ENCODE data around the gene KCNJ6.
"Not testable (repeated sequence)": the region's sequence is repeated elsewhere in the genome, so short reads cannot be mapped to it uniquely, and the experiment has no call there.

Gene KCNJ6

DNA sequence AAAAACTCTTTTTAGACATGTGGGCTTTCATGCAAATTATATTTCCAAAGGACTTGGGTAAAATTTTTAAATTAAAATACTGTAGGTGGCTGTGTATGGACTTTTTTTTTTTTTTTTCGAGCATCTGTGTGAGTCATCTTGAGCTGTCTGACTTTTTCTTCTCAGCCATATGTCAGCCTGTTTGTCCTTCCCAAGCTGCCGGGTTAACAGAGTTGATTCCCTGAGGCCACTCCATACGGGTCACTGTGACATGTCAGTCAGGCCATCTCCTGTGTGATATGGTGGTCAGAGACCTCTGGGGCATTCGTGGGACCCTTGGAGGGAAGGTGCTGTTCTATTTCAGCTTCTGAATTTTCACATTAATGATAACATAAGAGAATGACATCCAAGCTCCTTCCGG lies 148.3 kb downstream of the KCNJ6 start:
- peak; percentile 34 for DNase-seq

DNA sequence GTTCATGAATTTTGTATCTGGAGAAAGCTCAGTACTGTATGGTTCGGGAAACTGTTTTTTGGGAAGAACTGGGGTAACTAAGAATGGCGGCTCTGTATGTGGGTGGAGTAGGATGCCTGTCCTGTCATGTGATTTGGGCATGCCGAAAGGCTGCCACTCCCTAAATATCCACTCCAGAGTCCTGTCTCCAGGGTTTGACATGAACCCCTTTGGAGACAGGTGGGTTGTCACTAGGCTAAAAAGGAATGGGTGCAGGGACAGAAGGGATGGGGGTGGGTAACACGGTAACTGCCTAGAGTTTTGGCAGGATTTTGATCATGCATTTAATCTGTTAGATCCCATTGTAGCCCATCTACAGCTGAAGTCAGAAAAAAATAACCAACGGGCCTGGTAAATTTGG lies 150.1 kb downstream of the KCNJ6 start:
- no peak for DNase-seq

DNA sequence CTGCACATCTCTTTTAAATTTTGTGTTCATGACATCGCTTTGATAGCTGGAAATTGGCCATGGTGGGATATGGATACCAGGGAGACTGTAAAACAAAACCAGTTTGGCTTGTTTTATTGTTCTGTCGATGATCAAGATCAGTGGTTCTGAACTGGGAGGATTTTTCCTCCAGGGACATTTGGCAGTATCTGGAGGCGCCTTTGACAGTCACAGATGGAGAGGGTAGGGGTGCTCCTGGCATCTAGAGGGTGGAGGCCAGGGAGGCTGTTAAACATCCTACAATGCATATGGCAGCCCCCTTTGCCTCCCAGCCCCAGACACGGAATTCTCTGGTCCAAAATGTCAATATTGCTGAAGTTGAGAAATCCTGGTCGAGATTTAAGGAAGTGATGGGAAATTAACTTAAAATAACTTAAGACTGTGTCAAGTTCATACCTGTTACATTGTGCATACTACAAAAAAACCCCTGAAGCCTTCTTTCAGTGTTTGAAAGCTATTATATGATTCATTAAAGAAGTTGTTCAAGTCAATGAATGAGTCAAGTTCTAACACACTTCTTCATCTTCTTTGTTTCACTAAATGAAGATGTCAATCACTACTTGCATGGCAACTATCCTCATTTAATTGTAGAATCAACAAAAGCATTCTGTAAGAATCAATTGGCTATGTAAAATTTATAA lies 150.9 kb downstream of the KCNJ6 start:
- no peak for DNase-seq

DNA sequence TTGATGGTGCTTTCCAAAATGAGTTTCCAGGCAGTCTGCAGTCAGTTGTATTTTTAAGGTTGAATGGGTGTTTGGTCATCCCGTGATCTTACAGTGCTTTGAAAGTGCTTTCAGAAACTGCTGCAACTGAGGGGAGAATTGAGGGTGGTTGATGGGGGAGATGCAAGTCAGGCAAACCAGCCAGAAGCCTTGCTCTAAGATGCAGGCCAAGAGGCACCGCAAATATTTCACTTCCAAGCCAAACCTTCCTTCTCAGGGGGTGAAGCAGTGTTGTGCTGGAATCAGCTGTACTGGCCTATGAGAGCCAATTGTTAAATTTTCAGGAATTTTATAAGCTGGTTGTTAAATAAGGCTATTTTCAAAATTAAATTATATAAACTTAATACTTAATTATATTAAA lies 151.6 kb downstream of the KCNJ6 start:
- no peak for DNase-seq

DNA sequence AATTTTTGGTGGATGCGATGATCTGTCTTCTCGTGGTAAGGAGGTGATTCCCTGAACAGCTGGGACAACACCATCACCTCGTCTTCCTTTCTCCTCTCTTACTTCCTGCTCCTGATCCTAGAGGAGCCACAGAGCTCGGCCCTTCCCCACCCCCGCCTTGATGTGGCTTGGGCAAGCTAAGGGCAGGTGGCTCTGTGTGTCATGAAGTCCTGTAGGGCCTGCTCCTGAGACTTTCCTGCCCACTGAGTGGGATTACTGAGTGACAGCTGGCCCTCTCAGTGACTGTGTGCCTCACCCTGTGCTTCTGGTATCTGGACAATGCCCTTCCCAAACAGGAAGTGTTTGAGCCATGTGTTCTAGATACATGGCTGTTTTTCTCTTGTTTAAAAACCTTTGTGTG lies 153.0 kb downstream of the KCNJ6 start:
- DNase-seq: no peak

DNA sequence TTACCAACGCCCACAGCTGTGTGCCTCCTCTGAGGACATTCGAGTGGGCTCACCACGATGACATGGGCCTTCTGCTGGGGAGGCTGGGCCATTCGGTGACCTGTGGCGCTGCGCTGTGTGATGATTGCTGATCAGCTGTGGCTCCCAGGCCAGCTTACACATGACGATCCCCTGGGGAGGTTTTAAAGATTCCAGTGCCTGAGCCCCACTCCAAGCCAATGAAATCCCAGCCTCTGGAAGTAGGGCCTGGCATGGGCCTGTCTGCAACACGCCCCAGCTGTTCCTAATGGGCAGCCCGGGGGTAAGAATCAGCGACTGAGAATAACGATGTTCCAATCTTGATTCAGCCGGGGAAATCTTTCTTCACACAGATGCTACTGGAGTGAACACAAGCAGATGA lies 153.7 kb downstream of the KCNJ6 start:
- DNase-seq: no peak

DNA sequence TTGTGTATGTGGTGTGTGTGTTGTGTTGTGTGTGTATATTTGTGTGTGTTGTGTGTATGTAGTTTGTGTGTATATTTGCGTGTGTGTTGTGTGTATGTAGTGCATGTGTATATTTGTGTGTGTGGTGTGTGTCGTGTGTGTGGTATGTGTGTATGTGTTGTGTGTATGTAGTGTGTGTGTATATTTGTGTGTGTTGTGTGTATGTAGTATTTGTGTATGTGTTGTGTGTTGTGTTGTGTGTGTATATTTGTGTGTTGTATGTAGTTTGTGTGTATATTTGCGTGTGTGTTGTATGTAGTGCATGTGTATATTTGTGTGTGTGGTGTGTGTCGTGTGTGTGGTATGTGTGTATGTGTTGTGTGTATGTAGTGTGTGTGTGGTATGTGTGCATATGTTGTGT lies 154.9 kb downstream of the KCNJ6 start:
- not testable (repeated sequence) for DNase-seq

DNA sequence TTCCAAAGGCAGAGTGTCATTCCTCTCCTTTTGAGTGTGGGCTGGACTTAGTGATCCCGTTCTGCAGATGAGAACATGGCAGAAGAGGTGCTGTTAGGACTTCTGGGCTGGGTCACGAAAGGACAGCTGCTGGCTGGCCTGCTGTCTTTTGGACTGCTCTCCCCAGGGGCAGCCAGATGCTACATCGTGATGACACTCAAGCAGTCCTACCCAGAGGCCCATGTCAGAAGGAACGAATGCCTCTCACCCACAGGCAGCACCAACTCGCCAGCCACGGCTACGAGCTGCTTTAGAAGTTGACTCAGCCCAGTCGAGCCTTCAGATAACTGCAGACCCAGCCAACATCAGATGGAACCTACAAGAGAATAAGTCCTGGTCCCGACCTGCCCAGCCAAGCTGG lies 156.5 kb downstream of the KCNJ6 start:
- no peak for DNase-seq

DNA sequence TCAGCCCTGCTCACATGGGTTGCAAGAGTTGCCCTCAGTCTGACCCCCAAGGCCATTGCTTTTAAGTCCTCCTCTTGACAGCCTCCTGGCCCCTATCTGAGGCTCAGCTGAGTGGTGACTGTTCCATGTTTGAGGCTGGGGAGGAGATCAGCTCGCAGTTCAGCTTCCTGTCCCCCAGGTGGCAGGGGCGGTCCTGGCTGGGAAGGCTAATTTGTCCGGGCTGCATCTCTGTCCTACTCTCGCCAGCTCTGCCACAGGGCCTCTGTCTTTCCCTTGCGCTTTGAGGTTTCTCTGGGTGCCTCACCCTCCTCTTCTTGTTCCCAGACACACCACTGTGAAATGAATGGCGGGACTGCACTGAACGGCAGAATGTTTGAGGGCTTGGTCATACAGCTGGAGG lies 157.3 kb downstream of the KCNJ6 start:
- DNase-seq: peak; percentile 72

DNA sequence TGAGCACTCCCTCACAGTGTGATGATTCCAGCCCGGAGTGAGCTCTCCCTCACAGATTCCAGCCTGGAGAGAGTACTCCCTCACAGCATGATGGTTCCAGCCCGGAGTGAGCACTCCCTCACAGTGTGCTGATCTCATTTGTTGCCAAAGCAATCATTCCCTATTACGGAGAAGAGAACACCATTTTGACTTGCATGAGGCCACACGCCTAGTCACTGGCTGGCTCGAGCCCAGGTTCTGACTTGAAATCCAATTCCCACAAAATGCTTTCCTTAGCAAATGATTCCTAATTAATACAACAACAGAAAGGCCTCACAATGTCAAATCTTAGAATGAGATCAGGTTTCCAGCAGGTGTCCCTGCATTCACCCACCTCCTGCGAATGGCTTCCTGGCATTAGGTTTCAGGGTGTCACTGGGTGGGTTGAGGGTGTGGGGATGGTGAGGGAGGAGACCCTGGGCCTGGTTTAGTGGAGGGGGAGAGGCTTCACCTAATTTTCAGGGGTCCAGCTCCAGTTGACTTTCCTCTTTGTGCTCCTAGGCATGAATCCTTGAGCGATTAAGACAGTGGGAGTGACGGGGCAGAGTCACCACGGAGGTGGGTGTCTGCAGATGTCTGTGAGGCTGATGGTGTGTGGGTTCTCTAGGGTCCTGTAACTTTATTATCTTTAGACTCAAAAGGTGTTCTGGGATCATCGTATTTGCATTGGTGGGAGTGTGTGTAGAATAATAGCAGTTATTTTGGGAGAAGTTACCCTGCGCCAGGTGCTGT lies 158.5 kb downstream of the KCNJ6 start:
- no peak for DNase-seq

DNA sequence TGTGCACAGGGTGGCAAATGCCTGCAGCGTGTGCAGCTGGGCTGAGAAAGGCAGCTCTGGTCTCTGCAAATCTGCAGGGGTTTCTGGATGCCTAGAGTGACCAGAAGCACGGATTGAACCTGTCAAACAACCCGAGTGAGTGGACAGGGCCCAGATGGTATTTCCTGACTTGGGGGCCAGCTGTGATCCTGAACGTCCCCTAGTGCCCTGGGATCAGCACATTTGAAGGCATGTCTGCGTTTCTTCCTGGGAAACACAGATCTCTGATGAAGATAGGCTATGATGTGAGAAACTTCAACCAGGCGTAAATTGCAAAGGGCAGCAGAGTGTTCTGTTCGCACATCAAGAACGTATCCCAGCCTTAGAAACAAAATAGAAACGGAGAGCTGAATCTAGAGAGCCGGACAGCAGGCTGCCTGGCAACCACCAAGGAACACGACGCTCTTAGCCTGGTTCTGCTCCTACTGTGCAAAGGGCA lies 163.1 kb downstream of the KCNJ6 start:
- no peak for DNase-seq

DNA sequence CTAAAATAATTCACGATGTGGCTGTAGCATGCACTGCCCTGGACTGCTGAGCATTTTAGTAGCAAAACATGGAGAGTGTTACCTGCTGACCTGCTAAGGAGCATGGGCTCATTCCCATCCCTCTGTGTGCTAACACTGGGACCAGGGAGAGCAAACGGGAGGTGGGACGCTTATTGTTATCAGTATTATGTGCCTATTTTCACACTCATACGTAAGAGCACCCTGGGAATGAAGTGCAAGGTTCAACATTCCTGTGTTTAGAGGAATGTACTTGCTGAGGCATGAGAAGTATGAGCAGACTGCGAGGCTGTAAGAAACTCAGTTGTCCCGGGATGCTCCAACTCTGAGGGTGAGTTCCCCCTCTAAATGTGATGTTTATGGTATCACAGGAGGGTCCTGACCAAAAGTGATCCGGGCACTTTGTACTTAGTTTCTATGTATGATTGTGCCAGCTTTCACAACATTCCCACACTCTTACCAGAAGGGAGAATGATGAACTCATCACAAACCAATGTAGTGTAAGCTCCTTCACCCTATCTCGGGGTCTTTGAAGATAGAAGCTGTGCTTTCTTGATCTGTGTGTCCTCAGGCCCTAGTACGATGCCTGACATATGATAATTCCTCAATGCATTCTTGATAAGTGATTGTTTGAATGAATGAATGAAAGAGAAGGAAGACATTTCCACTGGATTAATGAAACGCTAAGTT lies 164.8 kb downstream of the KCNJ6 start:
- peak; percentile 47 for DNase-seq

DNA sequence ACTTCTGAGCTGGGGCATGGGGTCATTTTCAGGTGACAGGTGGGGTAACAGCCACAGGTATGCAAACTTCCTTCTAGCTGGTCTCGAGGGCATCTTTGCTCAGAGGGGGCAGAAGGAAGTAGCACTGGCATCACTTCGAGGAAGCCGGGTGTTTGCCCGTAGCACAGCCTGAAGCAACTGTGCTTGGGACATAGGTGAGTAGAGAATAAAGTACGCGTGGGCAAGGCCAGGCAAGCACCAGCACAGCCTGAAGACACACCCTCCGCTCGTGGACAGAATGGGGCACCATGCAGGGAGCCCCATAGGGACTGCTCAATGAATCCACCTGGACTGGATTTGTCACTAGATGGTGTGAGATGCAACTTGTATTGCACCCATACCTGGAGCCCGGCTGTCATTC lies 167.1 kb downstream of the KCNJ6 start:
- DNase-seq: no peak

DNA sequence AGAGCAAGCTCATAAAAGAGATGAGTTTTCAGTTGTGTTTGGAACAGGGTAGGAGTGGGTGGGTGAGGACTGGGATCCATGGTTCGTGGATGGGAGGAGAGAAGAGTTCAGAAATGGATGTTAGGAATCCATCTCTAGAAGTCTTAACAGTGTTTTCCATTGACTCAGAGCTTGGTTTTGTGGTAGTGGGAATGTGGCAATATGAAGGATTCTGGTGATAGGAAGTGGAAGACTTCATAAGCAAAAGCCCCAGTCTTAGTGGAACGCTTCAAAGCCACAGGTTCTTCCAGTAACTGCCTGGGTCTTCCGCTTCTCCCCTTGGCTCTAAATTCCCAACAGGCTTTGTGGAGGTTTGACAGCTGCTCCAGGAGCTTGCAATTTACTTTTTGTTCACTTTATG lies 167.9 kb downstream of the KCNJ6 start:
- DNase-seq: no peak

DNA sequence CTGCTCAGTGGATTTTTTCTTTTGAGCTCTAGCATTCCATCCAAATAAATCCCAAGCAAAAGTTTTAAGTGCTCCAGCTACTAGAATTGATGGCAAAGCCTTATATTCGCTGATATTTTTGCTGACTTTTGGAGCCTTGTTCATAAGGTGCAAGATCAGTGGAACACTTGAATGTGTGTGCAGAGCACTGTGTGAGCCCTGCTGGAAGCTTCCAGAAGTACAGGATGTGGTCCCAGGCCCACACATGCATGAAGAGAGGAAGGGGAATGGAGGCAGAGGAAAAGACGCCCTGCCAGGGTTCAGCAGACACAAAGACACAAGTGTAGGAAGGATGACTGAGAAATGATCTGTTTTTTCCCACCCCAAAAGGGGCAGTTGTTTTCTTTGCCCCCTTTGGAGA lies 169.4 kb downstream of the KCNJ6 start:
- no peak for DNase-seq

DNA sequence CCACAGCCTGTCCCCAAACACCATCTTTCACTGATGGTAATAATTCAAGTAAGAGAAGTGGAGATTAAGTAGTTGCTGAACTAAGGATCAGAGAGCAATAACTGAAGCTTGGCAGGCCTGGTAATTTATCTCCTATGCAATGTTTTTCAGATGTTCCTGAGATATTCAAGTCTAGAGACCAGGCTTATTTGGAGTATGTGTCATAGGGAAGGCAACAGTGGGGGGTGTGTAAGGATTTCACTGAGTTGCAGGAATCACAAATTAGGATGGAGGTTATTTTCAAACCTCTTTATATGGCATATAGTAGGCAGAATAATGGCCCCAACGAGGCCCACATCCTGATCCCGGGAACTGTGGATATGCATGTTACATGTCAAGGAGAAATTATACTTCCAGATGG lies 171.7 kb downstream of the KCNJ6 start:
- DNase-seq: peak; percentile 66

DNA sequence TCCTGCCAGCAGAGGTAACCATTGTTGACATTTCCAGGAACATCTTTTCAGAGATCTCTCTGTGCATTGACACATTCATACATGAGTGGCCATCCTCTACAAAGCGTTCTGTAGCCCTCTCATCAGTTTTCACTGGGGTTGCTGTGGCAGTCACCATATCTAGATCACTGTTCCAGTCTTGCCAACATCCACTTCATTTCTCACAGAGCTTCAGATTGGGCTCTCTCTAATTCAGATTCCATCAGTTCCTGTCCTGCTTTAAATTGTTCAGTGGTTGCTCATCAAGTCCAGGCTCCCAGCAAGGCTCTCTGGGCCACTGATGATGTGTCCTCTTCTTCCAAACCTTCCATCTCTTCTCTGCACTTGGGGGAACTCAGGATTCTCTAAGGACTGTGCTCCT lies 173.7 kb downstream of the KCNJ6 start:
- DNase-seq: peak; percentile 84

DNA sequence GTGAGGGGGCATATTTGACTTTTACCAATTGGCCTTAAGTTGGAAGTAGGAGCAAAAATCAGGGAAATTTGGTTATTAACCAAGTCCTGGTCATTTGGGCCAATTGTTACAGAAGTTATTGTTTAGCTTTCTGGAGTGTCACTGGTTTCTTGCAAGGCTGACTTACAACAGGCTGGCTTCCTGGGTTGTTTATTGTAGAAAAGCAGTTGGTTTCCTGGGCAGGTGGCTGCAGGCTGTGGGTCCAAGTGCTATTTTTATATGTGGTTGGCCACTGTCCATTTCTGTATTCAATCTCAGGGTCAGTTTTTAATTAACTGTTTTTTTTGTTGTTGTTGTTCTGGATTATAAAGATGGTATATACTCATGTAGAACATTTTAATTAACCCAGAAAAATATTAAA lies 174.1 kb downstream of the KCNJ6 start:
- DNase-seq: no peak

DNA sequence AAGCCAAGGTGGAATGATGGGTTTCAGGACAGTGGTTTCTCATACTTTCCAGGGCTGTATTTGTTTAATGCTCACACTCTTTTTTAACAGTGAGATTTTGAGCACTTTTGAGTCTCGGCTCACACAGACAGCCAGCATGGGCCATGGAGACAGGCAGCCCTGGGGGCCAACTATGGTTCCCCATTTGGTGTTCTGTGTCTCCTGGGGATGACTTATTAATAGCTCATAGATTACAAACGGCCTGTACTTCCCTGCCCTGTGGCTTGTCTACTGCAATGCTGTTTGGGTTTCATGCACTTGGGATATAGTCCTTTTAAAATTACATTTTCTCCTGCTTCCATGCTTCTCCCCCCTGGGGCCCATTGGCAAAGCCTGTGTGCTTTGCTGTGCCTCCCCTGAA lies 178.3 kb downstream of the KCNJ6 start:
- DNase-seq: no peak

DNA sequence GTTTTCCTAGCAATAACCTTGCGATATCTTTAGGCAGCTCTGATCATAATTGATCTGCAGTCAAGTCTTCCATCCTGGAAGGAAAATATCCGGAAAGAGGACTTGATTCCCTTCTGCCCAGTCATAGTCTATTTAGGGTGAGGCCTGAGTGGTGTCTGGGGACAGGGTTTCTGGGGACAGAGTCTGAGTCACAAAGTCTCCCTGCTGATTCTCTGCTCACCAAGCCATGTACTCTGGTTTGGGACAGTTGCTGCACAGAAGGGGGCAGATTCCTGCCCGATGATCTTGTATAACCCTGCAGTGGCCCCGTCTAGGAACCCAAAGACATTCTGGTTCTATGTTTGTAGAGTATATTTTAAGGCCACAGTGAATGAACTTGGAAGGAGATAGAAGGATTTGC lies 178.8 kb downstream of the KCNJ6 start:
- peak; percentile 68 for DNase-seq

DNA sequence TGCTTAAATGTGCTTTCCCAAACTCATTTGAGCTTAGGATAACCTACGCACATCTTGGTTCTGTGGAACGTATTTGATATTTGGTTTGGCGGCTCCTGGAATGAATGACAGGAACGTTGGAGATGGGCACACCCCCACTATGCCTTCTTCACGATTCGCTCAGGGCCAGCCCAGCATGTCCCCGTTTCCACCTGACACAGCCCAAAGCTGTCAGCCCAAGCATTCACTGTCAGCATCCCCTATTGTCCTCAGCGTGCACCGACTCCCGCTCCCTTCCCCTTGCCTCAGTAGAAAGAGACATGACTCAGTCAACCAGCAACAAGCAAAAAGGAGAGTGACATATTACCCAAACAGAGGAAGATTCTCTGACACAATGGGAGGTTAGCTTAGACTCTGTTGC lies 181.4 kb downstream of the KCNJ6 start:
- no peak for DNase-seq

DNA sequence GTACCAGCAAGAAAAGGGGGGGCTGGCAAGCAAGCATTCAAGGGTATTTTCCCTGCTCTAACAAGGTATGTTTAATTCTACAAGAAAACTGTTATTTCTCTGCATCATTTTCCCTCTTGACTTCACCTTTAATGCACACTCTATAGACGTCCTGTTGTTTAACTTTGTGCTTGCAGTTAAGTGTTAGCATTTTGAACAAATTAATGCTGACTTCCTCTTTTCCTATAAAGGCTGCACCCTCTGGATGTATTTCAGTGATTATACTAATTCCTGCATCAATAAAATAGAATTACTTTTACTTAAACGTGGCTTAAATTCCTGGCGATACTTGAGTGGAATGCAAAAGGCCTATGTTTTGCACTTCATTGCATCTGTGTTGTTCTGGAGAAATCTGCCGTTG lies 183.3 kb downstream of the KCNJ6 start:
- no peak for DNase-seq

DNA sequence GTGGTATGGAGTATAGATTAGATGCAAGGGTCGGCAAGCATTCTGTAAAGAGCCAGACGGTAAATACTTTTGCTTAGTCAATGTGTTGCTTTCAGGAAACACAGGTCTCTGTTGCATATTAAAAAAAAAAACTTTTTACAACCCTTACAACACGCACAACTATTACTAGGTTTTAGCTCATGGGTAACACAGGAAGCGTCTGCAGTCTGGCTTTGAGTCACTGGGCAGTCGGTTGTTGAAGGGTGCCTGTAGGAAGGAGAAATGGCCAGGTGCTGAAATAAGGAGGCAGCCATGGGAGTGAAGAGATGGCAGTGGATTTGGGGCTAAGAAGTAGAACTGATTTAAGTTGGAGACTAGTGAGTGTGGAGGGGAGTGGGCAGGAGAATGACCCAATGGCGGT lies 192.1 kb downstream of the KCNJ6 start:
- no peak for DNase-seq

DNA sequence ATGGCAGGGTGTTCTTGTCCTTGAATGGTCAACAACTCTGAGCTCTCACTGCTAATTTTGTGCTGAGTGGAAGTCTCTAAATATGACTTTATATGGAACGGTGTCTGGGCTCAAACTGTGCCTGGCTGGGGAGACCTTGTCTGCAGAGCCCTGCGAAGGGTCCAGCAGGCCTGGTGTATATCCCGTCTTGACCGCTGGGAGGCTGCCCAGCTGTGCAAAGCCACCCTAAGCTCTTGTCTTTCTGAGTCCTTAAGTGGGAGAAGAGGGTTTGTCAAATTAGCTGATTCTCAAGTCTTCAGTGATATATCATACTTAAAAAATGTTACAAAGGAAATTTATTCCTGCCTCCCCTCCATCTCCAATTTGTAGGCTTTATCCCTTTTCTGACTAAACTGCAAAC lies 198.7 kb downstream of the KCNJ6 start:
- no peak for DNase-seq
